ENCODE measurements around the gene CDH4. TPM values are rescaled to one million over a fixed set of nuclear protein-coding genes. Genes with fewer than 3 reads are reported as not detected.

Gene CDH4
- total RNA-seq, 4 donors from 2014 or later: 0.13 to 0.38 (median 0.21) TPM; not detected in 1

DNA sequence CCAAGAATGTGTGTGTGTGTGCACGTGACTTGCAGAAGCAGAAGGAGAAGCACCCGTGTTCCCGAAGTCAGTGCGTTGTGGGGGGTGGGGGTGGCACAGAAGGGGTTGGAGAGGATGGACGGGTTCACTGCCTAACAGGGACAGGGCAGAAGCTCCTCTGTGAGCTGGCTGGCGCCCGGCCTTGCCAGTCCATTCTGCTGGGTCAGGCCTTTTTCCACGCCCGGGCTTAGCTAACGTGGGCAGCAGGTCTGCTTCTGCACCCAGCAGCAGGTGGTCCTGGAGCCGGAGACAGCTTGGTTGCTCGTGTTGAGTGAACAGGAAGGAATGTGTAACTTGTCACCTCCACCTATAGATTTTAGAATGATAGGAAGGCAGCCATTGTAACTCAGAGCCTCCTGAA is 374.4 kb downstream of the CDH4 start:
- TF ChIP-seq CTCF (IDR thresholded peaks at IDR 0.05) (no peak), POLR2A (IDR thresholded peaks at IDR 0.05) (no peak)
- Histone ChIP-seq H3K36me3 (no peaks in the 10 kb centered on the region), H3K4me1 (peaks cover 7 to 21% (median 9%) of the 10 kb centered on the region in 3 donors), H3K27me3 (peaks cover 0 to 40% (median 0%) of the 10 kb centered on the region in 4 donors), H3K4me3 (no peak overlapping the region), H3K9me3 (no peaks in the 10 kb centered on the region), H3K27ac (no peak overlapping the region)
- 88% methylated on average over 10 of the region's 12 CpGs; no CpG with 5 or more reads in 1 of the 2 donors for WGBS, 2 donors
- DNase-seq: no peak
- intact Hi-C loops (cut with DNase I): no loop called here

GRCh38 chr20:61627791-61628415 is 375.8 kb downstream of the CDH4 start:
- H3K27ac ChIP-seq: no peak overlapping the region
- peaks cover 0 to 36% (median 0%) of the 10 kb centered on the region in 4 donors for H3K27me3 ChIP-seq
- H3K4me3 ChIP-seq: no peak overlapping the region
- DNase-seq: no peak
- H3K36me3 ChIP-seq: no peaks in the 10 kb centered on the region
- peaks cover 7 to 21% (median 9%) of the 10 kb centered on the region in 3 donors for H3K4me1 ChIP-seq
- H3K9me3 ChIP-seq: no peaks in the 10 kb centered on the region
- intact Hi-C loops (cut with DNase I): no loop called here
- TF ChIP-seq POLR2A (IDR thresholded peaks at IDR 0.05) (no peak), CTCF (IDR thresholded peaks at IDR 0.05) (no peak)
- WGBS, 2 donors: 68 to 86% methylated on average over 18 to 22 of the region's 27 CpGs

DNA sequence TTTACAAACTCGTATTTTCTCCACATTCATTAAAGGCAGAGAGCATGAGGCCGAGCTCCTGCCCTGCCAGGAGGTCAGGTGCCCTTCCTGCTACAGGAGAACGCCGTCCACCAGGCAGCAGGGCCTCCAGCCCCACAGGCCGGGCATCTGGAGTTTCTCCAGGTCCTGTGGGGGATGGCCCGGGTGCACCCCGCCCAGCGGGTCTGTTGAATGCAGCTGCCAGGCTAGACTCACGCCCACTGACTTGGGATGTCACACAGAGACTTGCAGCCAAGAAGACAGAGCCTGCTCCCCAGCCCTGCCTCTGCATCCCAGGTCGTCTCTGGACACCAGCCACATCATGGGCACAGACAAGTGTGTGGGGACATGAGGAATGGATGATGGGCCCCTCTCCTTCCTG is 376.4 kb downstream of the CDH4 start:
- WGBS, 2 donors: 22 to 31% methylated on average over 4 to 5 of the region's 10 CpGs
- intact Hi-C loops (cut with DNase I): no loop called here
- TF ChIP-seq CTCF (IDR thresholded peaks at IDR 0.05) (no peak), POLR2A (IDR thresholded peaks at IDR 0.05) (no peak)
- no peaks in the 10 kb centered on the region for H3K36me3 ChIP-seq
- peaks cover 0 to 33% (median 0%) of the 10 kb centered on the region in 4 donors for H3K27me3 ChIP-seq
- H3K4me3 ChIP-seq: no peak overlapping the region
- no peaks in the 10 kb centered on the region for H3K9me3 ChIP-seq
- peaks cover 7 to 21% (median 9%) of the 10 kb centered on the region in 3 donors for H3K4me1 ChIP-seq
- no peak overlapping the region for H3K27ac ChIP-seq
- no peak for DNase-seq

DNA sequence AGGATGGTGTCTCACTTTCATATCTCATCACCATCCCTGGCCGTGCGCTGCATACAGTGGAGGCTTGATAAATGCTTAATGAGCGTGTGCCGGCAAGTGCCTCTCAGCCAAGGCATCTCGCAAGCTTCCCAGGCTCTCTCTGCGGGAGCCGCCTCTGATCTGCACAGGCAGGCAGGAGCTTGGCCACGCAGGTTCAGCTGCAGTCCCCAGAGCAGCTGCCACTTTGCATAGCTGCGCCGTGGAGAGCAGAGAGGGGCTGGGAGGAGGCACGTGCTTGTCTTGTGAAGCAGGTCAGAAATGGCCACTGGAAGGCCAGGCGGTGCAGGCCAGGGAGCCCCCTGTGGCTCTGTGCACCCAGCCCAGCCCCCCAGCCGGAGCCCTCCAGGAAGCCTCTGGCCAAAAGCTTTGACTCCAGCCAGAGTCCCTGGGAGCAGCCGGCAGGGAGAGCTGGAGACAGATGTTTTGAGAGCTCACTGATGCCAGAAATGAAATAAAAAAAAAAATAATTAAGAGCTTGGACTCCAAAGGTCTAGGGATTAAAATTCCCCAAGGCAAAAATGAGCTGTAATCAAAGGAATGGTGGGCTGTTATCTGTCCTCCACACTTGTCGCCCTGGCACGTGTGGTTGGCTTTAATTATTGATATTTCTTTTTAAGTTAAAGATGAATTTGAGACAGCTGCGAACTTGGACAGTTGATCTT is 377.0 kb downstream of the CDH4 start:
- intact Hi-C loops (cut with DNase I): no loop called here
- H3K36me3 ChIP-seq: no peaks in the 10 kb centered on the region
- no peak overlapping the region for H3K4me3 ChIP-seq
- peaks cover 0 to 37% (median 0%) of the 10 kb centered on the region in 4 donors for H3K27me3 ChIP-seq
- no peak for TF ChIP-seq POLR2A (IDR thresholded peaks at IDR 0.05)
- TF ChIP-seq CTCF (IDR thresholded peaks at IDR 0.05): no peak
- no peak for DNase-seq
- 21 to 38% methylated on average over 6 to 9 of the region's 17 CpGs for WGBS, 2 donors
- peaks cover 7 to 21% (median 9%) of the 10 kb centered on the region in 3 donors for H3K4me1 ChIP-seq
- no peaks in the 10 kb centered on the region for H3K9me3 ChIP-seq
- no peak overlapping the region for H3K27ac ChIP-seq
